OCI-LY3 (cell line): ENCODE results near the gene SND1.
A peak's percentile ranks its signal among the peaks of the same experiment; 100 is the strongest.

Experiments
- H2AFZ ChIP-seq: fragments of 200-600, 300-600 bp; shearing (Covaris generic); 2 replicates; pipeline ENCODE4 v1.6.0; 2014; ENCODE audit warnings: antibody characterized with exemption, low read depth, low read length
- H3K27ac ChIP-seq: fragments of 200-600, 300-600 bp; sonication (generic); 2 replicates; pipeline ENCODE4 v1.5.1; 2014; ENCODE audit warnings: mild to moderate bottlenecking, low read length, moderate library complexity, mixed read lengths
- H3K27me3 ChIP-seq: fragments of 200-600, 300-600 bp; sonication (generic); 2 replicates; pipeline ENCODE4 v1.6.1; 2014; ENCODE audit warnings: low read depth, low read length, mixed read lengths
- H3K36me3 ChIP-seq: fragments of 200-600, 300-600 bp; sonication (generic); replicated peaks from 2 replicates; pipeline ENCODE3; 2014; ENCODE audit warnings: low read depth, low read length, mixed read lengths
- H3K4me1 ChIP-seq: fragments of 300-600, 200-600 bp; sonication (generic); 2 replicates; pipeline ENCODE4 v1.6.1; 2014; ENCODE audit warnings: low read length, mixed read lengths
- H3K4me2 ChIP-seq: fragments of 200-600, 300-600 bp; sonication (generic); 2 replicates; pipeline ENCODE4 v1.6.1; 2014; ENCODE audit warnings: low read length, mixed read lengths
- H3K4me3 ChIP-seq: fragments of 300-600, 200-600 bp; sonication (generic); 2 replicates; pipeline ENCODE4 v1.5.1; 2014; ENCODE audit warnings: antibody characterized with exemption, mild to moderate bottlenecking, low read length, moderate library complexity
- H3K79me2 ChIP-seq: fragments of 300-600, 200-600 bp; shearing (Covaris generic); 2 replicates; pipeline ENCODE4 v1.6.1; 2014; ENCODE audit warnings: mild to moderate bottlenecking, low read length, mixed read lengths
- H3K9ac ChIP-seq: fragments of 300-600, 200-600 bp; shearing (Covaris generic); 2 replicates; pipeline ENCODE4 v1.6.0; 2014; ENCODE audit warnings: mild to moderate bottlenecking, low read length, moderate library complexity
- H3K9me3 ChIP-seq: fragments of 200-600, 300-600 bp; shearing (Covaris generic); 2 replicates; pipeline ENCODE4 v1.6.1; 2014; ENCODE audit warnings: low read length, mixed read lengths; ENCODE audit not compliant: insufficient read depth
- H4K20me1 ChIP-seq: fragments of 200-600, 300-600 bp; sonication (generic); 2 replicates; pipeline ENCODE4 v1.6.1; 2016; ENCODE audit warnings: low read length, mixed read lengths; ENCODE audit not compliant: insufficient read depth
- CTCF ChIP-seq: fragments of 200-600, 300-600 bp; sonication (generic); IDR thresholded peaks from 2 replicates; pipeline ENCODE4 v1.5.1; 2014; ENCODE audit warnings: antibody characterized with exemption, low read length, low read depth
- EZH2phosphoT487 ChIP-seq: fragments of 200-600 bp; shearing (Covaris generic); IDR thresholded peaks from 2 replicates; pipeline ENCODE4 v1.6.1; 2018; ENCODE audit warnings: antibody characterized with exemption, mixed run types, low read depth

Gene SND1

GRCh38 chr7:127666602-127667001, 14.6 kb downstream of the SND1 start:
- Histone ChIP-seq H3K4me2 (peak overlapping the region; percentile 15; the same call in 1 of the 2 replicates), H3K4me1 (peaks cover 26% of the 10 kb centered on the region), H4K20me1 (peaks cover 91% of the 10 kb centered on the region), H3K36me3 (peaks cover 45% of the 10 kb centered on the region), H3K27me3 (no peaks in the 10 kb centered on the region), H3K9ac (no peak overlapping the region), H2AFZ (no peak overlapping the region), H3K27ac (peak overlapping the region; percentile 12; the same call in 1 of the 2 replicates), H3K4me3 (no peak overlapping the region), H3K79me2 (peaks cover 100% of the 10 kb centered on the region), H3K9me3 (no peaks in the 10 kb centered on the region)
- TF ChIP-seq CTCF (no peak), EZH2phosphoT487 (no peak)

GRCh38 chr7:127667017-127667670, 15.2 kb downstream of the SND1 start:
- no peaks in the 10 kb centered on the region for H3K9me3 ChIP-seq
- no peak for TF ChIP-seq CTCF
- no peak for TF ChIP-seq EZH2phosphoT487
- peak overlapping the region; percentile 15; the same call in 1 of the 2 replicates for H3K4me2 ChIP-seq
- H3K27ac ChIP-seq: peak overlapping the region; percentile 43; the same call in 1 of the 2 replicates
- no peaks in the 10 kb centered on the region for H3K27me3 ChIP-seq
- H3K9ac ChIP-seq: no peak overlapping the region
- no peak overlapping the region for H2AFZ ChIP-seq
- H3K4me1 ChIP-seq: peaks cover 26% of the 10 kb centered on the region
- peaks cover 46% of the 10 kb centered on the region for H3K36me3 ChIP-seq
- peaks cover 100% of the 10 kb centered on the region for H3K79me2 ChIP-seq
- no peak overlapping the region for H3K4me3 ChIP-seq
- peaks cover 91% of the 10 kb centered on the region for H4K20me1 ChIP-seq

GRCh38 chr7:127667759-127668530, 16.0 kb downstream of the SND1 start:
- H3K27me3 ChIP-seq: no peaks in the 10 kb centered on the region
- TF ChIP-seq EZH2phosphoT487 (no peak), CTCF (no peak)
- H3K79me2 ChIP-seq: peaks cover 100% of the 10 kb centered on the region
- no peak overlapping the region for H3K9ac ChIP-seq
- H2AFZ ChIP-seq: no peak overlapping the region
- H4K20me1 ChIP-seq: peaks cover 90% of the 10 kb centered on the region
- no peak overlapping the region for H3K4me3 ChIP-seq
- peaks cover 45% of the 10 kb centered on the region for H3K36me3 ChIP-seq
- peak overlapping the region; percentile 43; the same call in 1 of the 2 replicates for H3K27ac ChIP-seq
- no peaks in the 10 kb centered on the region for H3K9me3 ChIP-seq
- H3K4me2 ChIP-seq: no peak overlapping the region
- peaks cover 26% of the 10 kb centered on the region for H3K4me1 ChIP-seq

GRCh38 chr7:127671341-127671740, 19.3 kb downstream of the SND1 start:
- H3K27me3 ChIP-seq: no peaks in the 10 kb centered on the region
- H3K4me3 ChIP-seq: no peak overlapping the region
- no peak overlapping the region for H3K27ac ChIP-seq
- H3K9me3 ChIP-seq: no peaks in the 10 kb centered on the region
- no peak overlapping the region for H3K9ac ChIP-seq
- TF ChIP-seq EZH2phosphoT487 (no peak), CTCF (no peak)
- no peak overlapping the region for H3K4me2 ChIP-seq
- H3K4me1 ChIP-seq: peaks cover 19% of the 10 kb centered on the region
- H3K79me2 ChIP-seq: peaks cover 99% of the 10 kb centered on the region
- H4K20me1 ChIP-seq: peaks cover 88% of the 10 kb centered on the region
- H2AFZ ChIP-seq: no peak overlapping the region
- peaks cover 45% of the 10 kb centered on the region for H3K36me3 ChIP-seq
